Peyer's patch (tissue), 4 donors: Measurements from ENCODE around the gene BAD. TPM values are rescaled to one million over a fixed set of nuclear protein-coding genes. Genes with fewer than 3 reads are reported as not detected.

Experiments used
- DNase-seq, 3 donors: peaks; one replicate each; pipeline ENCODE4 v3.0.0-alpha.2; 2017 to 2019
- H3K27ac ChIP-seq, 4 donors: fragments of 200-600 bp; sonication (generic); one replicate each; pipeline ENCODE4 v1.5.1; 2016 to 2019
- H3K27me3 ChIP-seq, 2 donors: fragments of 200-600 bp; sonication (generic); one replicate each; pipeline ENCODE4 v1.5.1; 2019
- H3K36me3 ChIP-seq, 3 donors: fragments of 200-600 bp; sonication (generic); one replicate each; pipeline ENCODE4 v1.5.1; 2016 to 2019
- H3K4me1 ChIP-seq, 4 donors: fragments of 200-600 bp; sonication (generic); one replicate each; pipeline ENCODE4 v1.5.1; 2016 to 2019
- H3K4me3 ChIP-seq, 4 donors: fragments of 200-600 bp; sonication (generic); 1 replicate in 3 of 4; 2 replicates in 1 of 4; pipeline ENCODE4 v1.5.1; 2016 to 2019; ENCODE audit warnings: mild to moderate bottlenecking in 1 of 4
- H3K9me3 ChIP-seq, 4 donors: fragments of 200-600 bp; sonication (generic); one replicate each; pipeline ENCODE4 v1.5.1; 2016 to 2019; ENCODE audit warnings: mild to moderate bottlenecking in 1 of 4
- CTCF ChIP-seq, 6 experiments: fragments of 450-650 bp in 4 of 6; fragments of 200-600 bp in 2 of 6; sonication (generic) in 1 of 6; IDR thresholded peaks; one replicate each; pipeline ENCODE4 v1.5.1; 2017 to 2019; ENCODE audit warnings: antibody characterized with exemption in 6 of 6, mild to moderate bottlenecking in 3 of 6, moderate library complexity in 1 of 6
- POLR2A ChIP-seq, 2 donors: fragments of 450-650 bp; IDR thresholded peaks; one replicate each; pipeline ENCODE4 v1.5.1; 2017; ENCODE audit warnings: antibody characterized with exemption in 2 of 2, mild to moderate bottlenecking in 2 of 2, moderate library complexity in 2 of 2
- total RNA-seq, 4 donors: library from RNA; depleted of rRNA; stranded (reverse); fragments of >200 nt; gene quantifications; one replicate each; pipeline ENCODE4 v1.1.0, GENCODE V29; 2016

BAD gene
- total RNA-seq, 4 donors from 2014 or later: 57.4 to 91.8 (median 63.7) TPM

GRCh38 chr11:64305691-64306562 lies 21.5 kb upstream of the BAD start:
- peaks cover 0 to 13% (median 0%) of the 10 kb centered on the region in 3 donors for H3K36me3 ChIP-seq
- H3K9me3 ChIP-seq: no peaks in the 10 kb centered on the region
- DNase-seq: peak; percentile 82 to 94 (median 87)
- H3K27me3 ChIP-seq: no peaks in the 10 kb centered on the region
- peaks cover 3 to 34% (median 15%) of the 10 kb centered on the region in 4 donors for H3K4me1 ChIP-seq
- peak overlapping the region; percentile 82 to 97 (median 92) for H3K4me3 ChIP-seq
- TF ChIP-seq POLR2A (IDR thresholded peaks at IDR 0.05) (peak; percentile 71 to 74), CTCF (IDR thresholded peaks at IDR 0.05) (peak in 3 of 6 experiments; percentile 1 to 25 (median 14))
- peak overlapping the region; percentile 85 to 100 (median 96) for H3K27ac ChIP-seq

- H3K27me3 ChIP-seq: peaks cover 0 to 1% of the 10 kb centered on the region in 2 donors
- peaks cover 0 to 13% (median 0%) of the 10 kb centered on the region in 3 donors for H3K36me3 ChIP-seq
- no peaks in the 10 kb centered on the region for H3K9me3 ChIP-seq
- TF ChIP-seq POLR2A (IDR thresholded peaks at IDR 0.05) (peak; percentile 68 to 86), CTCF (IDR thresholded peaks at IDR 0.05) (no peak)
- H3K4me3 ChIP-seq: peak within 1 kb of the TSS; percentile 82 to 97 (median 92)
- H3K4me1 ChIP-seq: peaks cover 3 to 42% (median 22%) of the 10 kb centered on the region in 4 donors
- DNase-seq: peak; percentile 100
- H3K27ac ChIP-seq: peak within 1 kb of the TSS; percentile 89 to 100 (median 96)
These were observed 20.7 kb upstream of the BAD start, which contains the start of gene ESRRA for GRCh38 chr11:64305075-64305690. ESRRA (plus strand) TSS chr11:64305524; CDS start chr11:64307180, 1,656 bp downstream.

- DNase-seq: peak; percentile 96 to 98 (median 96)
- peak; percentile 88 to 98 (median 94) for TF ChIP-seq CTCF (IDR thresholded peaks at IDR 0.05)
- TF ChIP-seq POLR2A (IDR thresholded peaks at IDR 0.05): peak; percentile 27 to 44
- H3K27ac ChIP-seq: peak overlapping the region; percentile 89 to 98 (median 96)
- peaks cover 3 to 45% (median 29%) of the 10 kb centered on the region in 4 donors for H3K4me1 ChIP-seq
- H3K36me3 ChIP-seq: peaks cover 0 to 13% (median 0%) of the 10 kb centered on the region in 3 donors
- no peaks in the 10 kb centered on the region for H3K9me3 ChIP-seq
- peak overlapping the region; percentile 65 to 96 (median 86) for H3K4me3 ChIP-seq
- H3K27me3 ChIP-seq: peaks cover 0 to 8% of the 10 kb centered on the region in 2 donors
These were observed 20.0 kb upstream of the BAD start for GRCh38 chr11:64304316-64305072.

GRCh38 chr11:64304032-64304315 lies 19.5 kb upstream of the BAD start:
- Histone ChIP-seq H3K4me3 (peak overlapping the region in 3 of 4 donors; percentile 65 to 96 (median 89)), H3K27me3 (peaks cover 0 to 14% of the 10 kb centered on the region in 2 donors), H3K4me1 (peaks cover 3 to 46% (median 32%) of the 10 kb centered on the region in 4 donors), H3K36me3 (peaks cover 0 to 13% (median 0%) of the 10 kb centered on the region in 3 donors), H3K9me3 (no peaks in the 10 kb centered on the region), H3K27ac (peak overlapping the region; percentile 89 to 98 (median 96))
- no peak for DNase-seq
- no peak for TF ChIP-seq CTCF (IDR thresholded peaks at IDR 0.05)
- TF ChIP-seq POLR2A (IDR thresholded peaks at IDR 0.05): no peak
